GM10266 (cell line): ENCODE data around the gene AKIRIN1.
A peak's percentile ranks its signal among the peaks of the same experiment; 100 is the strongest.

Experiments
- DNase-seq: peaks from one replicate; pipeline ENCODE4 v3.0.0; 2012; ENCODE audit errors: extremely low spot score
- CTCF ChIP-seq: IDR thresholded peaks from 2 replicates; pipeline ENCODE4 v1.5.1; 2012; ENCODE audit warnings: mild to moderate bottlenecking, low read depth; ENCODE audit not compliant: control insufficient read depth, insufficient read depth; ENCODE audit errors: missing control alignments

AKIRIN1 gene, protein sequence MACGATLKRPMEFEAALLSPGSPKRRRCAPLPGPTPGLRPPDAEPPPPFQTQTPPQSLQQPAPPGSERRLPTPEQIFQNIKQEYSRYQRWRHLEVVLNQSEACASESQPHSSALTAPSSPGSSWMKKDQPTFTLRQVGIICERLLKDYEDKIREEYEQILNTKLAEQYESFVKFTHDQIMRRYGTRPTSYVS

DNA sequence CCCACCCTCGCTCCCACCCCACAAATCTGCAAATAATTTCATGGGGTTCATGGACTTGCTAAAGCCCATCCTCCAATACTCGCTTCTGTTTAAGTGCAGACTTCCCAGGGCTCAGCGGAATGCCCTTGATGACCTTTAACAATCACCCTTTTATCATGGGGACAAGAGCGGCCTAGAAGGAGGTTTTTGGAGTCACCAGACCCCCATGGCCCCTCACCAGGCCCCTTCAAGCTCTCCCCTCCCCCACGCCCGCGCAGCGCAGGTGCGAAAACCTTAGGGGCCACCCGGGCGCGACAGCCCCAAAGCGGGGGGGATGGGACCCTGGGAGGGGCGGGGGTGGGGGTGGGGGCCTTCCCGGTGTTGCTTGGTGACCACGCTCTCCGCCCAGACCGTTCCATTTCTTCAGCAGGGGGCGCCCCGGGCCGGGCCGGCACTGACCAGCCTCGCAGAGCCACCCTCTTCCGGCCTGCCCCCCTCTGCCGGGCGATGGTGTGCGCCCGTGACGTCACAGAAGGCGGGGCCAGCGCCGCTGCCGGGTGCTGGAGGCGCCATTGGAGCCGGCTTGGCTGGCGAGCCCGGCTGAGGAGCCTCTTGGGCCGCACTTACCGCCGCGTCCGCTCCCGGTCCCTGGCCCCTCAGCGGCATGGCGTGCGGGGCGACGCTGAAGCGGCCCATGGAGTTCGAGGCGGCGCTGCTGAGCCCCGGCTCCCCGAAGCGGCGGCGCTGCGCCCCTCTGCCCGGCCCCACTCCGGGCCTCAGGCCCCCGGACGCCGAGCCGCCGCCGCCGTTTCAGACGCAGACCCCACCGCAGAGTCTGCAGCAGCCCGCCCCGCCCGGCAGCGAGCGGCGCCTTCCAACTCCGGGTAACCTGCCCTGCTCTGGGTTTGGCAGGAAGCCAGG, at the start of gene AKIRIN1:
Gene AKIRIN1 (plus strand): TSS at position 539 of the 900 bp plus-strand sequence. CDS start 105 bp downstream, at position 644.
- TF ChIP-seq CTCF = no peak
- DNase-seq = peak; percentile 99

- no peak for TF ChIP-seq CTCF
- no peak for DNase-seq
These were observed 49.5 kb upstream of the AKIRIN1 start, which contains the start of gene RHBDL2 for GRCh38 chr1:38941527-38942019. Gene RHBDL2, minus strand, starts transcription at chr1:38941830. Its CDS starts 22,618 bp downstream, at chr1:38919212.

- TF ChIP-seq CTCF = no peak
- DNase-seq = no peak
These were observed 48.2 kb upstream of the AKIRIN1 start for GRCh38 chr1:38942664-38943428.

DNA sequence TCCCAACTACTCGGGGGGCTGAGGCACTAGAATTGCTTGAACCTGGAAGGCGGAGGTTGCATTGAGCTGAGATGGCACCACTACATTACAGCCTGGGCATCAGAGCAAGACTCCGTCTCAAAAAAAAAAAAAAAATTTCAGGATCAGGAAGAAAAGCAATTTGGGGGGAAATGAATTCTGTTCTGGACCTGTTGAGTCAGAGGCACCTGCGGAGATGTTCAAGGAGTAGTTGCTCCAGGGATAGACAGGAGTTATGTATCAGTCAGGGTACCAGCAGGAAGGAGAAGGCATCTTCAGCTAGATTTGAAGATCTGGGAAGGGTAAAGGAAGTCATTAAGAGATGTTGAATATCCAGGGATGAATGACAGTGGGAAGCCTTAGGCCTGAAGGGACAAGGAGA, 46.5 kb upstream of the AKIRIN1 start:
- DNase-seq = no peak

GRCh38 chr1:38950553-38950952, 40.5 kb upstream of the AKIRIN1 start:
- no peak for DNase-seq
- TF ChIP-seq CTCF = no peak

More for the DNA sequence above, 46.5 kb upstream of the AKIRIN1 start:
- no peak for TF ChIP-seq CTCF

DNA sequence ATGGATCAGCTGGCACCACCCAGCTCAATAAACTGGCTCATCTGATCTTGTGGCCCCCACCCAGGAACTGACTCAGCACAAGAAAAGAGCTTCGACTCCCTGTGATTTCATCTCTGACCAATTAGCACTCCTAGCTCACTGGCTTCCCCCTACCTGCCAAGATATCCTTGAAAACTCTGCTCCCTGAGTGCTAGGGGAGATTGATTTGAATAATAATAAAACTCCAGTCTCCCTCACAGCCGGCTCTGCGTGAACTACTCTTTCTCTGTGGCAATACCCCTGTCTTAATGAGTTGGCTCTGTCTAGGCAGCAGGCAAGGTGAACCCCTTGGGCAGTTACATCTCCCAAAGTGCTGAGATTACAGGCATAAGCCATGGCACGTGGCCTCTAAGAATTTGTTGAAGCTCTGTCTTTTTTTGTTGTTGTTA, 37.6 kb upstream of the AKIRIN1 start:
- no peak for TF ChIP-seq CTCF
- no peak for DNase-seq
